ENCODE measurements around the gene OPHN1.
A peak's percentile ranks its signal among the peaks of the same experiment; 100 is the strongest.

GRCh38 chrX:68183612-68184214 lies 249.6 kb downstream of the OPHN1 start:
- peak in 3 of 6 experiments; percentile 14 to 32 (median 25) for TF ChIP-seq CTCF (IDR thresholded peaks at IDR 0.05)
- no peak for TF ChIP-seq POLR2AphosphoS5 (IDR thresholded peaks at IDR 0.05)
- no peak for TF ChIP-seq EP300 (IDR thresholded peaks at IDR 0.05)

All from upper lobe of left lung (tissue), 4 donors.